CMK (cell line): ENCODE measurements around the gene VCP.

Source experiments
- DNase-seq: peaks from one replicate; pipeline ENCODE4 v3.0.0-alpha.2; 2010; ENCODE audit warnings: low read depth

VCP gene

GRCh38 chr9:35072461-35073278 lies at the start of gene VCP:
VCP (minus strand) TSS chr9:35072625; CDS start chr9:35072353, 272 bp downstream.
- peak; percentile 92 for DNase-seq

DNA sequence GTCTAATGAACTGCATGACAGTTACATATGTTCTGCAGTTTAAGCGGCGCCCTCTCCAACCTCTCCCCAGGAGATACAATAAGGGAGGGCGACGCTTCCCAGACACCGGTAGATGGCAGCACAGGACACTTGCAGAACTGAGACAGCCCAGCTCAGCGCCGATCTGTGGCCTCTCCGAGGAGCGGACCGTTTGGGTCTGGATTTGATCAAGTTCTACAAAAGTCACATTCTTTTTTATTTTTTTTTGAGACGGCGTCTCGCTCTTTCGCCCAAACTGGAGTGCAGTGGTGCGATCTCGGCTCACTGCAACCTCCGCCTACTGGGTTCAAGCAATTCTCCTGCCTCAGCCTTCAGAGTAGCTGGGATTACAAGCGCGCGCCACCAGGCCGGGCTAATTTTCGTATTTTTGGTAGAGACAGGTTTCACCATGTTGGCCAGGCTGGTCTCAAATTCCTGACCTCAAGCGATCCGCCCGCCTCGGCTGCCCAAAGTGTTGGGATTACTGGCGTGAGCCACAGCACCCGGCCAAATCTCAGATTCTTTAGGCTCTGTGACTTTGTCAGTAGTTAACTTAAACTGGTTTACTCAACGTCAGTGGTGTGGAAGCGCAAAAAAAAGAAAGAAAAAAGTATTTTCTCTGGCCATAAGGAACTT lies 44.6 kb upstream of the VCP start:
- peak; percentile 77 for DNase-seq

- no peak for DNase-seq
Measured at GRCh38 chr9:35116539-35116897, 44.1 kb upstream of the VCP start.

DNA sequence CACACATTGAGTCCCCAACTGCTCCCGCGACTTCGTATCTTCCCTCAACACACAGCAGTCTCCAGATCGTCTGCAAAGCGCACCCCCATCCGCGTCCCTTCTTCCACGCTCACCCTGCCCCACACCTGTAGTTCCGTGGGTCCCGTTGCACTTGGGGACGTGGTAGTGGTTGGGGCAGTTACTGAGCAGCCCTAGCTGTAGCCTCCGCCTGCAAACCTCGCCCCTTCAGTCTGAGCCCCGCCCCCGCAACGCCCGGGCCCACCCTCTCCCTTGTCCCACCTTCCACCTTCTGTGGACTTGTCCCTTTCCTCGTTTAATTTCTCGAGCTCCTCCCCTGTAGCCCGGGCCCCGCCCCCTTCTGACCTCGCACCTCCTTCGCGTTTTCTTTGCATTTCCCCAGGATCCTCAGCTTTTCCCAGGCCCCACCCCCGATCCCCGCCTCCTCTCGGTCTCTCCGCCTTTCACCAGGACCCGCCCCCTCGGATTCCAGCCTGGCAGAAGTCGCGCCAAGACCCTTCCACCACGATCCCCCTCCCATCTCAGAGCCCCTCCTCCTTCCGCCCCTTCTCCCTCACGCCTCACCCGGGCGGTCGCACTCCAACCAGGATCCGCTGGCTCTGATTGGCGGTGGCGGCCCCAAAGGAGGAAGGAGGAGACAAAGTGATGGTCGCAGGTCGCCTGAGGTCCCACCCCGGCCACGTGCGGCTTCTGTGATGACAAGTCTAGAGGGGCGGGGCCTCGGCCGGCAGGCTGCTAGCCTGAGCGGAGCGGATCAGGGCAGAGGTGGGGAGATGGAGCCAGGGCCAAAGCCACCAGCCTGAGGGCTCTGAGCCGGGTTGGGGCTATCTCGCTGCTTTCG lies 43.5 kb upstream of the VCP start, which contains the start of gene ATOSB:
TSS of gene ATOSB (minus strand) at position 183 of the 859 bp plus-strand sequence. CDS start 7,588 bp downstream, outside the sequence.
- DNase-seq, result peak; percentile 94

DNA sequence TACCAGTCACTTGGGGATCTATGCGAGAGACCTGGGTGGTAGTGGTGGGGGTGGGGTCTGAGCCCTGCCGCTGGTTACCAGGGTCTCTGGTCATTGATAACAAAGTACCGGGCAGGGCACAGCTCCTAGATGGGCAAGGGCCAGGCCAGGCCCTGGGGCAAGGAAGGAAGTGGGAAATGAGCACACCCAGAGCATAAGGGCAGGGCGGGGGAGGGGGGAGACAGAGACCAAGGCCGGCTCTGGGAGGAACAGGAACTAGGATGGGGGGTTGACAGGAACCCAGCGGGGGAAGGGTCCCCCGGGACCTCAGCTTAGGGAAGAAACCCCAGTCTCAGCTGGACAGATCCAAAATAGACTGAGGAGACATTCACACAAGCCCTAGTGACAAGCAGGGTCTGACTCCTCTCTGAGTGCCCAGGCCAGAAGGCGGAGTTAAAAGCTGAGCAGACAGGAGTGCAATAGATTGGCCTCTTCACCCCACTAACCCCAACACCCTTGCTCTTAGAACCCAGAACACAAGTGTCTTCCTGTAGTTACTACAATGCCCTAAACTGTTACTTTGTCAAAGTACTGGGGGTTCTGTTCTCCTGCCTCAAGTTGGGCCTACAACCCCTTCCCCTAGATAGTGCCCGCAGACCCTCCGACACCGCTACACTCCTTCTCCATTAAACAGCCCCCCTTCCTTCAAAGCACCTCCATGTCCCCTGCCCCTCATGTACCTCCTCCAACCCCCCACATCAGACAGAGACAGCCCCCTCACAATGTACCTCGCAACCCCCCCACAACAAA lies 42.6 kb upstream of the VCP start:
- peak; percentile 79 for DNase-seq

GRCh38 chr9:35114113-35114839 lies 41.9 kb upstream of the VCP start:
- peak; percentile 75 for DNase-seq

DNA sequence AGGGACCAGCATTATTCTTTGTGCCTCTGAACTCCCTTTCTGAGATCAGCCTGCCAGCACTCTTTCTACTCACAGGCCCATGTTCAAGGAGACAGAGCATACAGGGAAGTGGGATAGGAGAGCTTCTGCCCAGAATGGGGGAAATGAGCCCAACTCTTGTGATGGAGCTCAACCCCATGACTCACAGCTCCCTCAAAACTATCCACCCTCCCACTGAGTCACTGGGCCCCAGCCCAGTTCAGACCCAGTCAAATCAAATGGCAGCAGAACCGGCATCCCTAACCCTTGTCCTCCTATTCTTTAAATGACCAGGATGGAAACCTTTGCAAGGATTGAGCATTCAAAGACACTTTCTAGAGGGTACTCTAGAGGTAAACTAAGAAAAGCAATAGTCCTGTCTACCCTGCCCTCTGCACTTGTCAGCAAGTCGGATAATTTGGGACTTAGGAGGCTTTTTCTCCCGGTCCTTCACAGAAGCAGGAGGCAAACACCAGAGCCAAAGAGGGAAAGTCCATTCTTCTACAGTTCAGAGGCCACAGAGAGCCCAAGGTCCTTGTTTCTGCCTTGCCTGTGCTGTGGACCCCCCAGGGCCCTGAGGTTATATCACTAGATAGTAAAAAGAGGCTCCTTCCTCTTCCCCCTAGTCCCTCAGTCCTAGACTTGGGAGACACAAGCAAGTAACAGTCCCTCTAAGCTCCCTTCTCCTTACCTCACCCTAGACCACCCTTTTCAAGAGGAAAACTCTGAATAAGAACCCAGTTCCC lies 40.0 kb upstream of the VCP start:
- no peak for DNase-seq

- peak; percentile 96 for DNase-seq
Measured at GRCh38 chr9:35111001-35111933, 38.8 kb upstream of the VCP start.

DNA sequence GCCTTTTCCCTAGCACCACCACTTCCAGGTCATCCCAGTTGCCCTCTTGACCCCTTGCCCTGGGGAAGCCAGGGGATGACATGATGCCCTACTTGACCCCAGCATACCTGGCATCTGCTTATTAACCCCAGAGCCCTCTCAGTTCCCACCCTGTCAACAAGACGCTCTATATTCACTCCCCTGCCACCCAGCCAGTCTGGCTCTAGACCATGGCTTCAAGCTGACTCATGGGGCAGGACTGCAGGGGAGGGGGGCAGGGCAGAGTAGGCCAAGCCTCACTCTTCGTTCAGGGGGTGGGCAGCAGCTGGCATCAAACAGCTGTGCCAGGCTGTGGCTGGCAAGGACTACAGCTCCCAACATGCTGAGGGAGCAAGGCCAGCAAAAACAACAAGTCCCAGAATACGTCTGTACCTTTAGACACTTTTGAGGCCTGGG lies 37.9 kb upstream of the VCP start:
- no peak for DNase-seq

DNA sequence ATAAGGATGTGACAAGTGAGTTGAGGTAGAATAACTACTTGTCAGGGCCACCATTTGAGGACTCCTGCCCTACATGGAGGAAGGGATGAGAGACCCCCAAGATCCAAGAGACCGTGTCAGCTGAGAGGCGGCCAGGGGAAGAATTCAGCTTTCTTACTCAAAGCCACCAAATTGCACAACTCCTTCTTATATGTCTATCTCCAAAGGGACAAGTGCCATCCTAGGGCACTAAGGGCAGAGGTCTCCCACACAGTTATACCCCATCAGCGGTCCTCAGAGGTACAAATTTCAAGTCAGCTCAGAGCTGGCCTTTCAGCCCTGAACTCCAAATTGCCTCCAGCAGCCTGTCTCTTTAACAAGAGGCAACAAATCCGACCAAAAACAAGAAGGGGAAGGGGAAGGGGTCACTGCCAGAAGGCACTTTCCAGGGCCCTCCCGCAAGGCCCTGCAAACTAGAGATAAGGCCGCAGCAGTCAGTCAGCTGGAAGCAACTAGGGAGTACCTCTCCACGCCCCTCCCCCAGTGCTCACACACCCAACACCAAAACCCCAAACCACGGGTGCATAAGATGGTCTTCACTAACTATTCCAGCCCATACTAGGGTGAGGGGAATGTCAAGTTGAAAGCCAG lies 36.6 kb upstream of the VCP start:
- peak; percentile 90 for DNase-seq

DNA sequence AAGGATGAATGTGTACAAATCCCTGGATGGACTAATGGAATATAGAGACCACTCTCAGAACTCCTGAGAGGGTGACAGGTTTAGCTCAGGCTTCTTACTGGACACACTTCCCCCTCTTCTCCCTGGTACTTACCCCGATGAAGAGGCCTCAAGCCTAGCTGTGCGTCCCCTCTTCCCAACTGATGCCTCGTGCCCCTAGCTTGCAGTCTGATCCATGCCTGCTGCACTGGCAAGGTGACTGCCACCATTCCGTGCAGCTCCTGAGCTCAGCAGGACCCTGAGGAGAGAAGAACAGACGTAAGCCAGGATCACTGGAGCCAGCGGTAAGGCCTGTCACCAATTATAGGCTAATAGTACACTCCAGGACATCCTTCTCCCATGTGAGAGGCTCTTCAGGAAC lies 36.0 kb upstream of the VCP start:
- no peak for DNase-seq

GRCh38 chr9:35107297-35108290 lies 35.2 kb upstream of the VCP start:
- DNase-seq, result no peak

GRCh38 chr9:35106343-35106730 lies 33.9 kb upstream of the VCP start:
- DNase-seq, result no peak

- no peak for DNase-seq
Measured at GRCh38 chr9:35105571-35106342, 33.3 kb upstream of the VCP start.

DNA sequence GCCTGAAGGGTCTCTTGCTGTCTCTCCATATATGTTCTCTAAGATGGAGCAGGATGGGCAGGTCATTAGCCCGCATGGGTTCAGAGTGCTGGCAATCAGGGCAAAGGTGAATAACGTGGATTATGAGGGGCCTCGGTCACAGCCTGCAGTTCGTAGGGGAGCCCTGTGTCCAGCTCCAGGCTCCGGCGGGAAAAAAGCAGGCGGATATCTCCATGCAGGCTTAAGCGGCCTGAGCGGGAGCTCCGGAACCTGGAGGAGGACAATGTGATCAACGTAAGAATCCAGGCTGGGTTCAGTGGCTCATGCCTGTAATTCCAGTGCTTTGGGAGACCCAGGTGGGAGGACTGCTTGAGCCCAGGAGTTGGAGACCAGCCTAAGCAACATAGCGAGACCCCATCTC lies 32.7 kb upstream of the VCP start:
- DNase-seq, result no peak

DNA sequence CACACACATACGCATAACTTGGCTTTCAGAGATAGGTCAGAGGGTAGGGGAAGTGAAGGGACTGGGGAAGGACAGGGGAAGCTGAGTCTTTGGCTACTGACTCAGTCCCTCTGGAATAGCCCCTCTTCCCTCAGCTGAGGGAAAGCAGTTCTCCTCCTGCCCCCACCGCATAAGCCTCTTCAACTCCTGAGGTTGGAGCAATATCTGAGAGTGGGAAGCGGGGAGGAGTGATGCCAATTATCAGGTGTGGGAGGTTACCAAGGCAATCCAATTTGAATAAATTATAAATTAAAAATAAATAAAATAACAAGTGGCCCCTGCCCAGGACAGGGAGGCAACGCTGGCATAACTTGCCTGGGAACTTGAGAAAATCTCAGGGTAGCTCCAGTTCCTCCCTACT lies 32.2 kb upstream of the VCP start:
- no peak for DNase-seq
